ENCODE measurements around the gene PDE9A.

DNA sequence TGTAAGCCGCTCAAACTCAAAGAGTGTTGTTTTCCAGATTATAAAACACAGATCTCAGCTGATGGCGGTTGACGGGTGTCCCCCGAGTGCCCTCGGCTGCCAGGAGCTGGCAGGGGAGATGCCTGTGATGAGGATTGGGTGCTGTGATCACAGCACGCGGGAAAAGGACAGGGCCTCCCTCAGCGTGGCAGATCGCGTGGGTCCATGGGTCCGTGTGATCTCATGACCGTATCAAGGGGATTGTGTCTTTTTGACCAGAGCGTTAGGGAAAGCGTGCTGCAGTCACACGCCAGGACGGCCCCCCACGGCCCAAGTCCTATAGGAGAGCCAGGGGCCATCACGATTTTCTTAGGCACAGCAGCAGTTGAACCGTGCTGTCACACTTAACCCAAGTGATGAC is 51.9 kb downstream of the PDE9A start:
- TF ChIP-seq, protein P1, sequence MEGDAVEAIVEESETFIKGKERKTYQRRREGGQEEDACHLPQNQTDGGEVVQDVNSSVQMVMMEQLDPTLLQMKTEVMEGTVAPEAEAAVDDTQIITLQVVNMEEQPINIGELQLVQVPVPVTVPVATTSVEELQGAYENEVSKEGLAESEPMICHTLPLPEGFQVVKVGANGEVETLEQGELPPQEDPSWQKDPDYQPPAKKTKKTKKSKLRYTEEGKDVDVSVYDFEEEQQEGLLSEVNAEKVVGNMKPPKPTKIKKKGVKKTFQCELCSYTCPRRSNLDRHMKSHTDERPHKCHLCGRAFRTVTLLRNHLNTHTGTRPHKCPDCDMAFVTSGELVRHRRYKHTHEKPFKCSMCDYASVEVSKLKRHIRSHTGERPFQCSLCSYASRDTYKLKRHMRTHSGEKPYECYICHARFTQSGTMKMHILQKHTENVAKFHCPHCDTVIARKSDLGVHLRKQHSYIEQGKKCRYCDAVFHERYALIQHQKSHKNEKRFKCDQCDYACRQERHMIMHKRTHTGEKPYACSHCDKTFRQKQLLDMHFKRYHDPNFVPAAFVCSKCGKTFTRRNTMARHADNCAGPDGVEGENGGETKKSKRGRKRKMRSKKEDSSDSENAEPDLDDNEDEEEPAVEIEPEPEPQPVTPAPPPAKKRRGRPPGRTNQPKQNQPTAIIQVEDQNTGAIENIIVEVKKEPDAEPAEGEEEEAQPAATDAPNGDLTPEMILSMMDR (IDR thresholded peaks at IDR 0.05 in 8 of 11, conservative IDR thresholded peaks at IDR 0.05 in 3 of 11), result no peak
- TF ChIP-seq POLR2A (IDR thresholded peaks at IDR 0.05), result no peak

All from spleen (tissue), 7 donors.